Kidney (tissue), 14 donors: ENCODE results near the gene HNRNPA0. TPM values are rescaled to one million over a fixed set of nuclear protein-coding genes. Genes with fewer than 3 reads are reported as not detected.
A peak's percentile ranks its signal among the peaks of the same experiment; 100 is the strongest.

Source experiments
- DNase-seq, 5 donors: peaks; one replicate each; pipeline ENCODE4 v3.0.0-alpha.2; 2013 to 2020
- FAIRE-seq: peaks from 2 replicates; lab custom pipeline; 2012; peaks lifted over from hg19 to GRCh38; lab: Jason Lieb, UNC
- H3K27ac ChIP-seq, 2 donors: one replicate each; pipeline ENCODE4 v1.7.0; 2013; ENCODE audit warnings: low read depth in 2 of 2, low read length in 2 of 2, inconsistent platforms in 1 of 2
- H3K27me3 ChIP-seq: one replicate; pipeline ENCODE4 v1.7.1; 2013; ENCODE audit warnings: low read length, inconsistent platforms; ENCODE audit not compliant: control insufficient read depth, insufficient read depth
- H3K36me3 ChIP-seq, 3 donors: one replicate each; pipeline versions ENCODE4 v1.7.0 to v1.7.1; 2013; ENCODE audit warnings: low read length in 3 of 3, control low read depth in 1 of 3, inconsistent platforms in 1 of 3; ENCODE audit not compliant: insufficient read depth in 3 of 3, control insufficient read depth in 2 of 3
- H3K4me1 ChIP-seq, 3 donors: one replicate each; pipeline versions ENCODE4 v1.7.0 to v1.7.1; 2013; ENCODE audit warnings: low read length in 3 of 3, inconsistent platforms in 1 of 3, low read depth in 1 of 3; ENCODE audit not compliant: control insufficient read depth in 2 of 3, insufficient read depth in 2 of 3
- H3K4me3 ChIP-seq, 3 donors: one replicate each; pipeline versions ENCODE4 v1.7.0 to v1.8.1; 2013; ENCODE audit warnings: low read length in 3 of 3, control low read depth in 1 of 3, inconsistent platforms in 1 of 3
- H3K9ac ChIP-seq, 3 donors: one replicate each; pipeline versions ENCODE4 v1.7.0 to v1.7.1; 2013; ENCODE audit warnings: low read length in 3 of 3, control low read depth in 1 of 3, inconsistent platforms in 1 of 3
- H3K9me3 ChIP-seq, 3 donors: one replicate each; pipeline versions ENCODE4 v1.7.0 to v1.7.1; 2013; ENCODE audit warnings: low read length in 3 of 3, control low read depth in 1 of 3, inconsistent platforms in 1 of 3; ENCODE audit not compliant: control insufficient read depth in 2 of 3, insufficient read depth in 1 of 3
- intact Hi-C: fragments of 100-400 bp; cut with DNase I; formaldehyde crosslinking; loops from one replicate; pipeline ENCODE4 v1.11.1; 2022
- polyA plus RNA-seq: library from polyadenylated mRNA; stranded (reverse); fragments of 350-450 nt; fragmentation: Illumina TruSeq; extraction: RNeasy Lipid Tissue Mini Kit (QIAGEN cat#74804); gene quantifications from one replicate; pipeline ENCODE4 v1.2.3, GENCODE V29; 2014; ENCODE audit warnings: low read depth, low replicate concordance; ENCODE audit not compliant: insufficient read depth
- total RNA-seq: library from RNA; stranded (reverse); fragmentation: NEBNext Ultra II Directional; extraction: Animal tissue kit (Norgen Biotek cat#: 25700); gene quantifications from one replicate; pipeline ENCODE4 v1.2.1, GENCODE V29; 2021
- TF ChIP-seq, protein P1 (sequence below): IDR thresholded peaks from 3 replicates; pipeline ENCODE4 v1.5.1; 2012; ENCODE audit warnings: mild to moderate bottlenecking, moderate library complexity, borderline replicate concordance; ENCODE audit not compliant: insufficient read depth; ENCODE audit errors: extremely low read depth
- donor health status: control.
- donor health status: control.
- donor health status: control.
- donor health status: control.
- donor health status: control.
- donor health status: DM: yes; HTN: yes; CAD: no.
- donor health status: Normal renal cell carcinoma (clear cell type).

HNRNPA0 gene
- total and polyA plus RNA-seq, 2 donors from 2014 or later = 16.0 to 28.3 TPM

DNA sequence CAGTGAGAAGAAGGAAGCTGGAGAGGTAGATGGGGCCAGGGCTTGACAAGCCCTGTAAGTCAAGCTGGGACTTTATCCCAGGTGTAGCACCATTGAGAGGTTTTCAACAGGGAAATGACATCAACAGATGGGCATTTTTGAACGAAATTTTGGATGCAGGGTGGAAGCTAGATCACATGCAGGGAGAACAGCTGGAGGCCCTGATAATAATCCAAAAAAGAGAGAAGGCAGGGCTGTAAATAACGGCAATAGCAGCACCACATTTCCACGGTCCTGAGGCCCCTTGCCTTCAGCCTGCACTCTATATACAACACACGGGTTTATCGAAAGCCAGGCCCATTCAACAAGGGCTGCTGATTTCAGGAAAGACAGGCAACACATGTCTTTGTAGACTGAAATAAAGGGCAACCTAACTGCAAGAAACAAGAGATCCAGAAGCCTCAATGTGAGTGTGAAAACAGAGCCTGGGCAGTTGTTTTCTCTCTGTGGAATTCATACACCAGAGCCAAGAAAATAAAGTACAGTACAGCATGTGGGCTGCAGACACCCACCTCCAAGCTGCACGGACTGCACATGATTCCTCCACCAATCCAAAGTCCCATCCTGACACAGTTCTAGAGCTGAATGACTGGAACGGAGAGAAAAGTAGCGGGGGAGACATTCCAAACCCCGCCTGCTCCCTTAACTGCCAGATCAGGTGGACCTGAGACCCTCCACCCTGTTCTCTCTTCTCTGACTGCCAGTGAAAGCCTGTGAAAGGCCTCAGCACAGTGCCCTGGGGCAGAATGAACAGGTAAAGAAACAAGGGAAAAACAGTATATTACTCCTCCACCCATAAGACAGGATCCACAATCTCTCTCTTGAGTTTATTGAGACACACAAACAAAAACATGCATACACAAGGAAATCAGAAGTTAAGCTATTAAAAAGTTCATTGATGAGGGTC lies 54.6 kb downstream of the HNRNPA0 start:
- H3K27ac ChIP-seq = peak overlapping the region; percentile 17 to 21
- TF ChIP-seq, protein P1, sequence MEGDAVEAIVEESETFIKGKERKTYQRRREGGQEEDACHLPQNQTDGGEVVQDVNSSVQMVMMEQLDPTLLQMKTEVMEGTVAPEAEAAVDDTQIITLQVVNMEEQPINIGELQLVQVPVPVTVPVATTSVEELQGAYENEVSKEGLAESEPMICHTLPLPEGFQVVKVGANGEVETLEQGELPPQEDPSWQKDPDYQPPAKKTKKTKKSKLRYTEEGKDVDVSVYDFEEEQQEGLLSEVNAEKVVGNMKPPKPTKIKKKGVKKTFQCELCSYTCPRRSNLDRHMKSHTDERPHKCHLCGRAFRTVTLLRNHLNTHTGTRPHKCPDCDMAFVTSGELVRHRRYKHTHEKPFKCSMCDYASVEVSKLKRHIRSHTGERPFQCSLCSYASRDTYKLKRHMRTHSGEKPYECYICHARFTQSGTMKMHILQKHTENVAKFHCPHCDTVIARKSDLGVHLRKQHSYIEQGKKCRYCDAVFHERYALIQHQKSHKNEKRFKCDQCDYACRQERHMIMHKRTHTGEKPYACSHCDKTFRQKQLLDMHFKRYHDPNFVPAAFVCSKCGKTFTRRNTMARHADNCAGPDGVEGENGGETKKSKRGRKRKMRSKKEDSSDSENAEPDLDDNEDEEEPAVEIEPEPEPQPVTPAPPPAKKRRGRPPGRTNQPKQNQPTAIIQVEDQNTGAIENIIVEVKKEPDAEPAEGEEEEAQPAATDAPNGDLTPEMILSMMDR = no peak
- DNase-seq (peak in 2 of 5 donors; percentile 14 to 42), FAIRE-seq (no peak)
- H3K4me3 ChIP-seq = no peak overlapping the region
- H3K4me1 ChIP-seq = peaks cover 0 to 12% (median 7%) of the 10 kb centered on the region in 3 donors
- intact Hi-C loops = no loop called here
- no peaks in the 10 kb centered on the region for H3K27me3 ChIP-seq
- H3K9ac ChIP-seq = no peak overlapping the region
- no peaks in the 10 kb centered on the region for H3K9me3 ChIP-seq
- peaks cover 0 to 5% (median 4%) of the 10 kb centered on the region in 3 donors for H3K36me3 ChIP-seq

DNA sequence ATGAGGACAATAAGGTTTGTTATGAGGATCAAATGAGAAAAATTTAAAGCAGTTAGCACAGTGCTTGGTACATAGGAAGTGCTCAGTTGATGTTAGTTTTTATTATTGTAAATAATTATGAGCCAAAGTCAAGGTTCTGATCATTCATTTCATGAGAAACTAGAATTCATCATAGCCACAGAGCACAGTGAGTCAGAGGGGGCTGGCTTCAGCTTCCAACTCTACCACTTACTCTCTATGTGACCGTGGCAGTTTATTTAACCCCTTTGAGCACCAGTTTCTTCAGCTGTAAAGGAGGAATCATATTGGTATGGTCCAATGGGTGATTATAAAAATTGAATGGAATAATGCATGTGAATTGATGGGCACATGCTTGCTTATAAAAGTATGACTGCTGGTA lies 57.7 kb downstream of the HNRNPA0 start:
- intact Hi-C loops = no loop called here
- H3K4me1 ChIP-seq = peaks cover 0 to 15% (median 8%) of the 10 kb centered on the region in 3 donors
- H3K27me3 ChIP-seq = no peaks in the 10 kb centered on the region
- H3K27ac ChIP-seq = peak overlapping the region in 1 of 2 donors; percentile 47
- H3K9me3 ChIP-seq = no peaks in the 10 kb centered on the region
- FAIRE-seq = no peak
- no peak for DNase-seq
- H3K4me3 ChIP-seq = no peak overlapping the region
- H3K9ac ChIP-seq = no peak overlapping the region
- TF ChIP-seq, protein P1 = no peak
- peaks cover 0 to 5% (median 4%) of the 10 kb centered on the region in 3 donors for H3K36me3 ChIP-seq

GRCh38 chr5:137695651-137696428 lies 58.3 kb downstream of the HNRNPA0 start:
- Histone ChIP-seq H3K27me3 (no peaks in the 10 kb centered on the region), H3K4me1 (peaks cover 0 to 15% (median 8%) of the 10 kb centered on the region in 3 donors), H3K36me3 (peaks cover 0 to 7% (median 5%) of the 10 kb centered on the region in 3 donors), H3K4me3 (no peak overlapping the region), H3K9ac (no peak overlapping the region), H3K9me3 (no peaks in the 10 kb centered on the region), H3K27ac (peak overlapping the region; percentile 47 to 51)
- intact Hi-C loops = no loop called here
- FAIRE-seq = no peak
- TF ChIP-seq, protein P1 = no peak
- DNase-seq = peak in 1 of 5 donors; percentile 17

Other genes with a start within 250 kb of the HNRNPA0 start
- gene KLHL3, start 18.3 kb downstream of the HNRNPA0 start, total RNA-seq = 15.0 TPM
- 8.6 TPM for gene KLHL3, start 18.3 kb downstream of the HNRNPA0 start, polyA plus RNA-seq
- 0.94 TPM for gene MYOT, start 113.5 kb upstream of the HNRNPA0 start, total RNA-seq
- gene MYOT, start 113.5 kb upstream of the HNRNPA0 start, polyA plus RNA-seq = 2.3 TPM
- gene PKD2L2, start 135.1 kb upstream of the HNRNPA0 start, total RNA-seq = not detected
- not detected for gene PKD2L2, start 135.1 kb upstream of the HNRNPA0 start, polyA plus RNA-seq